Measurements from ENCODE around the gene PCSK2. TPM values are rescaled to one million over a fixed set of nuclear protein-coding genes. Genes with fewer than 3 reads are reported as not detected.

PCSK2 gene
- total RNA-seq, 1 experiment from 2014 or later = not detected

- no peaks in the 10 kb centered on the region for H3K9me3 Mint-ChIP-seq (ENCODE audit: low read depth, unreplicated experiment)
- H3K27ac Mint-ChIP-seq (ENCODE audit: unreplicated experiment) = no peak overlapping the region
- no peak for DNase-seq
- CTCF ChIA-PET = interaction anchor here (0.7 kb wide), 1 partner anchor 14 kb away, joined by 3 read pairs; no protein-coding TSS in a partner anchor
- H3K27me3 Mint-ChIP-seq (ENCODE audit: unreplicated experiment) = peaks cover 37% of the 10 kb centered on the region
- no TSS peak for BruUV-seq (replicated peaks)
- no peak overlapping the region for H3K4me3 Mint-ChIP-seq (ENCODE audit: low read depth, unreplicated experiment)
- no peaks in the 10 kb centered on the region for H3K36me3 Mint-ChIP-seq (ENCODE audit: insufficient read depth, unreplicated experiment)
- intact Hi-C loops (cut with micrococcal nuclease; ENCODE audit: unreplicated experiment) = no loop called here
- H3K4me1 Mint-ChIP-seq (ENCODE audit: low read depth, unreplicated experiment) = no peaks in the 10 kb centered on the region
- TF ChIP-seq CTCF (IDR thresholded peaks at IDR 0.05; ENCODE audit: unreplicated experiment) = no peak
These were observed 55.7 kb downstream of the PCSK2 start for GRCh38 chr20:17282501-17282900.

DNA sequence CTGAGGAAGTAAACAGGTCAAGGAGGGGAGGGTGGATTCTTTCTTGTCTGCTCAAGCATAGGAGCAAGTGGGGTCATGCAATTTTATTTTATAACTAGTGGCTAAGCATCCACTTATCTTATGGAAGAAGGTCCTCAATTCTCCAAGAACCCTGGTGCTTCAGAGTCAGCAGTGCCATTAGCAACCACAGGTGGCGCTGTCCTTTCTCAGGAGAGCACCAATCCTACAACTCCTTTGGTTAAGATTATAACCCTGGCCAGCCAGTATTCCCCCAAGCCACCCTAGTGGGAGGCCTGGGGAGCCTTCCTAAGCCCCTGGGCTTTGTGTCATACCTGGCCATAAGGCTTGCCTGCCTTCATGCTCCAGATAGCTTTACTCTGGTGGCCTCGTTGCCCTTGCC lies 60.7 kb downstream of the PCSK2 start:
- peaks cover 40% of the 10 kb centered on the region for H3K27me3 Mint-ChIP-seq (ENCODE audit: unreplicated experiment)
- TF ChIP-seq CTCF (IDR thresholded peaks at IDR 0.05; ENCODE audit: unreplicated experiment) = no peak
- intact Hi-C loops (cut with micrococcal nuclease; ENCODE audit: unreplicated experiment) = no loop called here

GRCh38 chr20:17287998-17288397 lies 61.2 kb downstream of the PCSK2 start:
- Mint-ChIP-seq H3K9me3 (ENCODE audit: low read depth, unreplicated experiment) (no peaks in the 10 kb centered on the region), H3K36me3 (ENCODE audit: insufficient read depth, unreplicated experiment) (no peaks in the 10 kb centered on the region), H3K27me3 (ENCODE audit: unreplicated experiment) (peaks cover 35% of the 10 kb centered on the region), H3K4me3 (ENCODE audit: low read depth, unreplicated experiment) (no peak overlapping the region), H3K4me1 (ENCODE audit: low read depth, unreplicated experiment) (no peaks in the 10 kb centered on the region), H3K27ac (ENCODE audit: unreplicated experiment) (no peak overlapping the region)
- CTCF ChIA-PET = no interaction called here
- TF ChIP-seq CTCF (IDR thresholded peaks at IDR 0.05; ENCODE audit: unreplicated experiment) = no peak
- intact Hi-C loops (cut with micrococcal nuclease; ENCODE audit: unreplicated experiment) = no loop called here
- BruUV-seq (replicated peaks) = no TSS peak
- DNase-seq = no peak

More for the DNA sequence above, 60.7 kb downstream of the PCSK2 start:
- DNase-seq = no peak
- no TSS peak for BruUV-seq (replicated peaks)
- Mint-ChIP-seq H3K4me3 (ENCODE audit: low read depth, unreplicated experiment) (no peak overlapping the region), H3K27ac (ENCODE audit: unreplicated experiment) (no peak overlapping the region), H3K9me3 (ENCODE audit: low read depth, unreplicated experiment) (no peaks in the 10 kb centered on the region), H3K36me3 (ENCODE audit: insufficient read depth, unreplicated experiment) (no peaks in the 10 kb centered on the region), H3K4me1 (ENCODE audit: low read depth, unreplicated experiment) (no peaks in the 10 kb centered on the region)
- CTCF ChIA-PET = no interaction called here

GRCh38 chr20:17295151-17295726 lies 68.4 kb downstream of the PCSK2 start:
- H3K4me1 Mint-ChIP-seq (ENCODE audit: low read depth, unreplicated experiment) = no peaks in the 10 kb centered on the region
- no peaks in the 10 kb centered on the region for H3K9me3 Mint-ChIP-seq (ENCODE audit: low read depth, unreplicated experiment)
- H3K27ac Mint-ChIP-seq (ENCODE audit: unreplicated experiment) = no peak overlapping the region
- intact Hi-C loops (cut with micrococcal nuclease; ENCODE audit: unreplicated experiment) = no loop called here
- DNase-seq = no peak
- no TSS peak for BruUV-seq (replicated peaks)
- no peak for TF ChIP-seq CTCF (IDR thresholded peaks at IDR 0.05; ENCODE audit: unreplicated experiment)
- CTCF ChIA-PET = no interaction called here
- H3K36me3 Mint-ChIP-seq (ENCODE audit: insufficient read depth, unreplicated experiment) = no peaks in the 10 kb centered on the region
- H3K4me3 Mint-ChIP-seq (ENCODE audit: low read depth, unreplicated experiment) = no peak overlapping the region
- no peaks in the 10 kb centered on the region for H3K27me3 Mint-ChIP-seq (ENCODE audit: unreplicated experiment)
